WTC11 (cell line): ENCODE data around the gene PLPP2. TPM values are rescaled to one million over a fixed set of nuclear protein-coding genes. Genes with fewer than 3 reads are reported as not detected.
A peak's percentile ranks its signal among the peaks of the same experiment; 100 is the strongest.

Experiments used
- AR ChIP-seq: fragments of 250-450 bp; sonication (Bioruptor Pico); IDR thresholded peaks from 2 replicates; pipeline ENCODE4 v1.9.0; 2021; ENCODE audit warnings: mild to moderate bottlenecking
- ATF3 ChIP-seq: sonication (generic); formaldehyde crosslinking; conservative IDR thresholded peaks from 2 replicates; pipeline ENCODE4 v1.8.1; 2022; ENCODE audit warnings: mild to moderate bottlenecking, missing genetic modification reagents
- CBFB ChIP-seq: sonication (generic); formaldehyde crosslinking; IDR thresholded peaks from 2 replicates; pipeline ENCODE4 v1.8.1; 2022; ENCODE audit warnings: mild to moderate bottlenecking, low read depth, missing genetic modification reagents
- CREM ChIP-seq: sonication (generic); formaldehyde crosslinking; IDR thresholded peaks from 2 replicates; pipeline ENCODE4 v1.8.1; 2022; ENCODE audit warnings: mild to moderate bottlenecking, missing genetic modification reagents, moderate library complexity
- E2F1 ChIP-seq: sonication (generic); formaldehyde crosslinking; IDR thresholded peaks from 2 replicates; pipeline ENCODE4 v1.8.0; 2022; ENCODE audit warnings: mild to moderate bottlenecking, missing genetic modification reagents
- E2F4 ChIP-seq: sonication (generic); formaldehyde crosslinking; IDR thresholded peaks from 2 replicates; pipeline ENCODE4 v1.8.1; 2022; ENCODE audit warnings: low read depth, mild to moderate bottlenecking, moderate library complexity, missing genetic modification reagents, borderline replicate concordance
- ERG ChIP-seq: fragments of 250-450 bp; sonication (Bioruptor Pico); IDR thresholded peaks from 2 replicates; pipeline ENCODE4 v1.8.0; 2021; ENCODE audit warnings: mild to moderate bottlenecking
- ESRRA ChIP-seq: sonication (generic); formaldehyde crosslinking; IDR thresholded peaks from 2 replicates; pipeline ENCODE4 v1.8.1; 2022; ENCODE audit warnings: mild to moderate bottlenecking, missing genetic modification reagents, borderline replicate concordance
- GABPB1 ChIP-seq: sonication (generic); formaldehyde crosslinking; IDR thresholded peaks from 2 replicates; pipeline ENCODE4 v1.8.1; 2023; ENCODE audit warnings: mild to moderate bottlenecking, missing genetic modification reagents
- GTF2I ChIP-seq: fragments of 250-450 bp; sonication (Bioruptor Pico); conservative IDR thresholded peaks from 2 replicates; pipeline ENCODE4 v1.4.0; 2021; ENCODE audit warnings: mild to moderate bottlenecking
- MAX ChIP-seq: sonication (generic); formaldehyde crosslinking; IDR thresholded peaks from 2 replicates; pipeline ENCODE4 v1.8.0; 2022; ENCODE audit warnings: mild to moderate bottlenecking, missing genetic modification reagents
- NFYB ChIP-seq: sonication (generic); formaldehyde crosslinking; conservative IDR thresholded peaks from 2 replicates; pipeline ENCODE4 v1.8.0; 2022; ENCODE audit warnings: low read depth, missing genetic modification reagents
- OVOL2 ChIP-seq: fragments of 250-450 bp; sonication (Bioruptor Pico); IDR thresholded peaks from 2 replicates; pipeline ENCODE4 v1.9.0; 2021; ENCODE audit warnings: mild to moderate bottlenecking, borderline replicate concordance
- PRRX2 ChIP-seq: fragments of 250-450 bp; sonication (Bioruptor Pico); IDR thresholded peaks from 2 replicates; pipeline ENCODE4 v1.8.0; 2021; ENCODE audit warnings: mild to moderate bottlenecking
- SMAD3 ChIP-seq: sonication (generic); formaldehyde crosslinking; IDR thresholded peaks from 2 replicates; pipeline ENCODE4 v1.8.0; 2022; ENCODE audit warnings: missing genetic modification reagents, mild to moderate bottlenecking, borderline replicate concordance
- ZNF416 ChIP-seq: fragments of 250-450 bp; sonication (Bioruptor Pico); IDR thresholded peaks from 2 replicates; pipeline ENCODE4 v1.9.0; 2021; ENCODE audit warnings: mild to moderate bottlenecking, inconsistent platforms
- ZNF423 ChIP-seq: fragments of 250-450 bp; sonication (Bioruptor Pico); IDR thresholded peaks from 2 replicates; pipeline ENCODE4 v2.1.2; 2022; ENCODE audit warnings: mild to moderate bottlenecking, moderate library complexity
- ZNF671 ChIP-seq: fragments of 250-450 bp; sonication (Bioruptor Pico); IDR thresholded peaks from 2 replicates; pipeline ENCODE4 v1.8.0; 2021; ENCODE audit warnings: mild to moderate bottlenecking
- total RNA-seq: library from RNA; stranded (reverse); gene quantifications from 3 replicates; pipeline ENCODE4 v1.2.3, GENCODE V29; 2021
- TF ChIP-seq, protein P1 (sequence below): sonication (generic); formaldehyde crosslinking; conservative IDR thresholded peaks from 2 replicates; pipeline ENCODE4 v1.8.1; 2023; ENCODE audit warnings: mild to moderate bottlenecking, low read depth, missing genetic modification reagents, moderate library complexity
- TF ChIP-seq, protein P2 (sequence below): fragments of 200-600 bp; IDR thresholded peaks from 2 replicates; pipeline ENCODE4 v1.8.0; 2022; ENCODE audit warnings: antibody characterized with exemption
- TF ChIP-seq, protein P3 (sequence below): sonication (generic); formaldehyde crosslinking; IDR thresholded peaks from 2 replicates; pipeline ENCODE4 v1.8.1; 2022; ENCODE audit warnings: low read depth, missing genetic modification reagents, borderline replicate concordance

PLPP2 gene
- total RNA-seq, 1 experiment from 2014 or later, result 78.7 TPM

- TF ChIP-seq, protein P1, sequence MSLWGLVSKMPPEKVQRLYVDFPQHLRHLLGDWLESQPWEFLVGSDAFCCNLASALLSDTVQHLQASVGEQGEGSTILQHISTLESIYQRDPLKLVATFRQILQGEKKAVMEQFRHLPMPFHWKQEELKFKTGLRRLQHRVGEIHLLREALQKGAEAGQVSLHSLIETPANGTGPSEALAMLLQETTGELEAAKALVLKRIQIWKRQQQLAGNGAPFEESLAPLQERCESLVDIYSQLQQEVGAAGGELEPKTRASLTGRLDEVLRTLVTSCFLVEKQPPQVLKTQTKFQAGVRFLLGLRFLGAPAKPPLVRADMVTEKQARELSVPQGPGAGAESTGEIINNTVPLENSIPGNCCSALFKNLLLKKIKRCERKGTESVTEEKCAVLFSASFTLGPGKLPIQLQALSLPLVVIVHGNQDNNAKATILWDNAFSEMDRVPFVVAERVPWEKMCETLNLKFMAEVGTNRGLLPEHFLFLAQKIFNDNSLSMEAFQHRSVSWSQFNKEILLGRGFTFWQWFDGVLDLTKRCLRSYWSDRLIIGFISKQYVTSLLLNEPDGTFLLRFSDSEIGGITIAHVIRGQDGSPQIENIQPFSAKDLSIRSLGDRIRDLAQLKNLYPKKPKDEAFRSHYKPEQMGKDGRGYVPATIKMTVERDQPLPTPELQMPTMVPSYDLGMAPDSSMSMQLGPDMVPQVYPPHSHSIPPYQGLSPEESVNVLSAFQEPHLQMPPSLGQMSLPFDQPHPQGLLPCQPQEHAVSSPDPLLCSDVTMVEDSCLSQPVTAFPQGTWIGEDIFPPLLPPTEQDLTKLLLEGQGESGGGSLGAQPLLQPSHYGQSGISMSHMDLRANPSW (CRISPR knock-in tag), result no peak
- no peak for TF ChIP-seq E2F1 (CRISPR knock-in tag)
- no peak for TF ChIP-seq ERG (CRISPR knock-in tag)
- no peak for TF ChIP-seq ATF3
- TF ChIP-seq, protein P2, sequence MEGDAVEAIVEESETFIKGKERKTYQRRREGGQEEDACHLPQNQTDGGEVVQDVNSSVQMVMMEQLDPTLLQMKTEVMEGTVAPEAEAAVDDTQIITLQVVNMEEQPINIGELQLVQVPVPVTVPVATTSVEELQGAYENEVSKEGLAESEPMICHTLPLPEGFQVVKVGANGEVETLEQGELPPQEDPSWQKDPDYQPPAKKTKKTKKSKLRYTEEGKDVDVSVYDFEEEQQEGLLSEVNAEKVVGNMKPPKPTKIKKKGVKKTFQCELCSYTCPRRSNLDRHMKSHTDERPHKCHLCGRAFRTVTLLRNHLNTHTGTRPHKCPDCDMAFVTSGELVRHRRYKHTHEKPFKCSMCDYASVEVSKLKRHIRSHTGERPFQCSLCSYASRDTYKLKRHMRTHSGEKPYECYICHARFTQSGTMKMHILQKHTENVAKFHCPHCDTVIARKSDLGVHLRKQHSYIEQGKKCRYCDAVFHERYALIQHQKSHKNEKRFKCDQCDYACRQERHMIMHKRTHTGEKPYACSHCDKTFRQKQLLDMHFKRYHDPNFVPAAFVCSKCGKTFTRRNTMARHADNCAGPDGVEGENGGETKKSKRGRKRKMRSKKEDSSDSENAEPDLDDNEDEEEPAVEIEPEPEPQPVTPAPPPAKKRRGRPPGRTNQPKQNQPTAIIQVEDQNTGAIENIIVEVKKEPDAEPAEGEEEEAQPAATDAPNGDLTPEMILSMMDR, result peak; percentile 77; the same call in 1 of the 2 replicates
- TF ChIP-seq, protein P3, sequence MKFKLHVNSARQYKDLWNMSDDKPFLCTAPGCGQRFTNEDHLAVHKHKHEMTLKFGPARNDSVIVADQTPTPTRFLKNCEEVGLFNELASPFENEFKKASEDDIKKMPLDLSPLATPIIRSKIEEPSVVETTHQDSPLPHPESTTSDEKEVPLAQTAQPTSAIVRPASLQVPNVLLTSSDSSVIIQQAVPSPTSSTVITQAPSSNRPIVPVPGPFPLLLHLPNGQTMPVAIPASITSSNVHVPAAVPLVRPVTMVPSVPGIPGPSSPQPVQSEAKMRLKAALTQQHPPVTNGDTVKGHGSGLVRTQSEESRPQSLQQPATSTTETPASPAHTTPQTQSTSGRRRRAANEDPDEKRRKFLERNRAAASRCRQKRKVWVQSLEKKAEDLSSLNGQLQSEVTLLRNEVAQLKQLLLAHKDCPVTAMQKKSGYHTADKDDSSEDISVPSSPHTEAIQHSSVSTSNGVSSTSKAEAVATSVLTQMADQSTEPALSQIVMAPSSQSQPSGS (CRISPR knock-in tag), result no peak
- no peak for TF ChIP-seq OVOL2
- TF ChIP-seq CREM (CRISPR knock-in tag), result 0 out of 2 replicates have a peak, but pooled peaks have one; percentile 30
- TF ChIP-seq NFYB (CRISPR knock-in tag), result no peak
- TF ChIP-seq CBFB (CRISPR knock-in tag), result 0 out of 2 replicates have a peak, but pooled peaks have one; percentile 46
- TF ChIP-seq MAX (CRISPR knock-in tag), result peak; percentile 5; the same call in 1 of the 2 replicates
- TF ChIP-seq GTF2I (CRISPR knock-in tag), result no peak
- no peak for TF ChIP-seq PRRX2 (CRISPR knock-in tag)
- TF ChIP-seq ZNF671 (CRISPR knock-in tag), result no peak
- TF ChIP-seq E2F4 (CRISPR knock-in tag), result no peak
- TF ChIP-seq GABPB1 (CRISPR knock-in tag), result no peak
- 0 out of 2 replicates have a peak, but pooled peaks have one; percentile 54 for TF ChIP-seq AR (CRISPR knock-in tag)
- no peak for TF ChIP-seq ZNF423 (CRISPR knock-in tag)
- no peak for TF ChIP-seq ESRRA (CRISPR knock-in tag)
- no peak for TF ChIP-seq SMAD3 (CRISPR knock-in tag)
- TF ChIP-seq ZNF416 (CRISPR knock-in tag), result no peak
These were observed 3.9 kb upstream of the PLPP2 start (continued) for GRCh38 chr19:294946-295686.
